PC-3 (cell line): ENCODE data around the gene MAGI1. TPM values are rescaled to one million over a fixed set of nuclear protein-coding genes. Genes with fewer than 3 reads are reported as not detected.
A peak's percentile ranks its signal among the peaks of the same experiment; 100 is the strongest.

Source experiments
- ATAC-seq: fragments of 200-7000 bp; cut with Tn5 transposase; 2 replicates; pipeline ENCODE4 v1.9.1; 2020; ENCODE audit warnings: mild to moderate bottlenecking, moderate library complexity
- Bru-seq: library from RNA; stranded (reverse); fragments of 400-500 nt; gene quantifications from one replicate; lab custom pipeline; 2021; lab: Mats Ljungman, UMichigan
- BruChase-seq, 2 experiments: library from RNA; stranded (reverse); fragments of 400-500 nt; gene quantifications; one replicate each; lab custom pipeline; 2021; lab: Mats Ljungman, UMichigan
- BruUV-seq: library from RNA; stranded (reverse); fragments of 400-500 nt; replicated peaks from 2 replicates; lab custom pipeline; 2021; lab: Mats Ljungman, UMichigan
- CTCF ChIA-PET: fragments of 300-600 bp; sonication (Branson Sonifier 250); formaldehyde crosslinking; loops from one replicate; lab custom pipeline; 2022; ENCODE audit warnings: antibody characterized with exemption; lab: Charles Lee
- POLR2A ChIA-PET: fragments of 300-600 bp; sonication (Branson Sonifier 250); formaldehyde crosslinking; loops from one replicate; lab custom pipeline; 2022; ENCODE audit warnings: antibody characterized with exemption; ENCODE audit not compliant: unreplicated experiment; lab: Charles Lee
- DNase-seq: peaks from one replicate; pipeline ENCODE4 v3.0.0-alpha.2; 2015
- H2AFZ ChIP-seq: fragments of 300-600 bp; sonication (generic); 2 replicates; pipeline ENCODE4 v1.6.0; 2016; ENCODE audit warnings: antibody characterized with exemption, low read length
- H3F3A ChIP-seq: fragments of 300-600 bp; sonication (generic); one replicate; pipeline ENCODE4 v1.6.0; 2017; ENCODE audit warnings: antibody characterized with exemption, low read length, control low read depth, mild to moderate bottlenecking; ENCODE audit not compliant: unreplicated experiment
- H3K27ac ChIP-seq: fragments of 300-600 bp; sonication (generic); 2 replicates; pipeline ENCODE4 v1.5.1; 2016; ENCODE audit warnings: mild to moderate bottlenecking, low read length
- H3K27me3 ChIP-seq: fragments of 300-600 bp; sonication (generic); 2 replicates; pipeline ENCODE4 v1.6.1; 2016; ENCODE audit warnings: low read length, mixed read lengths
- H3K36me3 ChIP-seq: fragments of 300-600 bp; sonication (generic); 2 replicates; pipeline ENCODE4 v1.6.1; 2016; ENCODE audit warnings: low read depth, mixed run types, low read length, mixed read lengths
- H3K4me1 ChIP-seq: fragments of 300-600 bp; sonication (generic); 2 replicates; pipeline ENCODE4 v1.5.1; 2016; ENCODE audit warnings: low read length; ENCODE audit not compliant: insufficient read depth
- H3K4me2 ChIP-seq: fragments of 300-600 bp; sonication (generic); 2 replicates; pipeline ENCODE4 v1.6.0; 2016; ENCODE audit warnings: low read length
- H3K4me3 ChIP-seq: fragments of 300-600 bp; sonication (generic); 2 replicates; pipeline ENCODE4 v1.5.1; 2016; ENCODE audit warnings: mild to moderate bottlenecking, low read length, mixed read lengths
- H3K79me2 ChIP-seq: fragments of 300-600 bp; sonication (generic); 2 replicates; pipeline ENCODE4 v1.6.1; 2017; ENCODE audit warnings: low read length, mixed read lengths
- H3K9ac ChIP-seq: fragments of 300-600 bp; sonication (generic); 2 replicates; pipeline ENCODE4 v1.6.0; 2016; ENCODE audit warnings: mild to moderate bottlenecking, low read length
- H3K9me2 ChIP-seq: fragments of 300-600 bp; sonication (generic); replicated peaks from 2 replicates; pipeline ENCODE4 v1.6.1; 2016; ENCODE audit warnings: mixed run types, low read length, mixed read lengths
- H3K9me3 ChIP-seq: fragments of 300-600 bp; sonication (generic); 2 replicates; pipeline ENCODE4 v1.6.1; 2016; ENCODE audit warnings: low read length, mixed read lengths
- H4K20me1 ChIP-seq: fragments of 300-600 bp; sonication (generic); 2 replicates; pipeline ENCODE4 v1.6.1; 2016; ENCODE audit warnings: low read length, mixed read lengths
- CTCF ChIP-seq: fragments of 300-600 bp; sonication (generic); conservative IDR thresholded peaks from 2 replicates; pipeline ENCODE4 v1.5.1; 2017; ENCODE audit warnings: antibody characterized with exemption, low read depth, mild to moderate bottlenecking, low read length
- EZH2 ChIP-seq: fragments of 300-600 bp; sonication (generic); IDR thresholded peaks from one replicate; pipeline ENCODE4 v1.6.1; 2017; ENCODE audit warnings: antibody characterized with exemption, mild to moderate bottlenecking, low read length; ENCODE audit not compliant: unreplicated experiment
- EZH2phosphoT487 ChIP-seq: fragments of 300-600 bp; sonication (generic); IDR thresholded peaks from 2 replicates; pipeline ENCODE4 v1.6.1; 2018; ENCODE audit warnings: mild to moderate bottlenecking, antibody characterized with exemption, low read length, borderline replicate concordance
- intact Hi-C: fragments of 100-400 bp; cut with micrococcal nuclease; formaldehyde crosslinking; loops from 2 replicates; pipeline ENCODE4 v1.9.0; 2023
- long read RNA-seq: library from polyadenylated mRNA; unstranded; transcript quantifications from one replicate; pipeline ENCODE4 v2.0.0, GENCODE V29; 2021; ENCODE audit not compliant: unreplicated experiment
- total RNA-seq: library from RNA; depleted of rRNA; stranded (reverse); fragments of >200 nt; gene quantifications from 2 replicates; pipeline ENCODE4 v1.2.3, GENCODE V29; 2014; rRNA removed

Gene MAGI1
- total RNA-seq (8.9 and 12.7 TPM in 2 replicates), Bru-seq, nascent RNA (percentile 75 among the genes with signal in this experiment), BruChase-seq, experiment 1, labeled RNA remaining after a 6-hour chase (percentile 60 among the genes with signal in this experiment), BruChase-seq, experiment 2, labeled RNA remaining after a 2-hour chase (percentile 73 among the genes with signal in this experiment)
- long read RNA-seq, partial matches to known transcripts, result 7 of 23 reads
- long read RNA-seq, other reads (novel, unspliced or antisense), result 16 of 23 reads

DNA sequence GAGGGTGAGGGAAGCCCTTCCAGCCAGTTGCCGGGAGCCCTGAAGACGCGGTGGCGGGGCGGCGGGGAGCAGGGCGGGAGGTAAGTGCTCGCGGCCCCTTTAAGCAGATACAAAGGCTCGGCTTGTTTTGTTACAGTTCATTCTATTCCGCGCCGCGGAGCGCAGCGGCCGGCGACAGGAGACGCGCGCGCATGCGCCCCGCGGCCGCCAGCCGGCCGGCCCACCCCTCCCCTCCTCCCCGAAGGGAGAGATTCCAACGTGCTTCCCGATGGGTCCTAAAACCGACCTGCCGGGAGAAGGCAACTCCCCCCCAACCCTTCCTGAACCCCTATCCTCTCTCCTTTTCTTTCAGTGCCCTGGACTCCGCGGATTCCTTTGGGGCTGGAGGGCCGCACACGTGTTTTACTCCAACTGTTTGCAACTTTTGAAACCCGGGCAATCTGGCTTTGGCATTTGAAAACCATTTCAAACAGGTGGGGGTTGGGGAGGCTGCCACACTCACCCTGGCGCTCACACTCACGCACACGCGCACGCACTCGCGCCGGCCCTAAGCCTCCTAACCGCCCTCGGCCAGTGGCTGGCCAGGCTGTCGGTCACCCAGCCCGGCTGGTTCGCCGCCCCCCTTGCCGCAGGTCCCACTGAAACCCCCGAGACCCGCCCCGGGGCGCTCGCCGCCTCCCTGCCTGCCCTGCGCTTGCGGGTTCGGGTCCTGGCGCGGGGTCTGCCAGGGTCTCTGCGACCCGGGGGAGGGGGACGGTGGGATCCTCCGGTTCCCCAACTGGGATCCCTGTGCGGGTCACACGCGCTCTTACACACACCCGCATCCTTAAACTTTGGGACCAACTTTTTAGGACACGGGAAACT lies at the start of gene MAGI1:
TSS of gene MAGI1 (minus strand) at position 193 of the 864 bp plus-strand sequence. CDS start 610 bp downstream, outside the sequence.
- peak within 1 kb of the TSS; percentile 84 for H3K4me3 ChIP-seq
- peaks cover 6% of the 10 kb centered on the region; the same call in 1 of the 2 replicates for H3K4me1 ChIP-seq
- TF ChIP-seq CTCF, result no peak
- TF ChIP-seq EZH2, result no peak
- TF ChIP-seq EZH2phosphoT487, result no peak
- ChIA-PET CTCF (no interaction called here), POLR2A (no interaction called here)
- no TSS peak for BruUV-seq
- no peaks in the 10 kb centered on the region for H3K9me3 ChIP-seq
- peak within 1 kb of the TSS; percentile 78 for H3K9ac ChIP-seq
- H2AFZ ChIP-seq, result peak within 1 kb of the TSS; percentile 98
- ATAC-seq (peak; percentile 83), DNase-seq (peak; percentile 85)
- no peaks in the 10 kb centered on the region for H3F3A ChIP-seq
- intact Hi-C loops, result loop anchor here (1.0 to 5.0 kb wide), 4 partner anchors 86 to 252 kb away; no protein-coding TSS in a partner anchor
- H3K36me3 ChIP-seq, result no peaks in the 10 kb centered on the region
- H3K9me2 ChIP-seq, result no peaks in the 10 kb centered on the region
- H4K20me1 ChIP-seq, result no peaks in the 10 kb centered on the region
- H3K27me3 ChIP-seq, result no peaks in the 10 kb centered on the region
- H3K4me2 ChIP-seq, result peak within 1 kb of the TSS; percentile 90
- peaks cover 41% of the 10 kb centered on the region for H3K79me2 ChIP-seq
- peak within 1 kb of the TSS; percentile 67 for H3K27ac ChIP-seq

- DNase-seq (no peak), ATAC-seq (no peak; the same call in 1 of the 2 replicates)
- CTCF ChIA-PET, result no interaction called here
- H3K4me3 ChIP-seq, result no peak overlapping the region
- no peaks in the 10 kb centered on the region for H3F3A ChIP-seq
- no peaks in the 10 kb centered on the region for H3K27me3 ChIP-seq
- H3K36me3 ChIP-seq, result no peaks in the 10 kb centered on the region
- no peaks in the 10 kb centered on the region for H3K4me1 ChIP-seq
- no peak overlapping the region for H2AFZ ChIP-seq
- no peak overlapping the region for H3K4me2 ChIP-seq
- H3K9ac ChIP-seq, result no peak overlapping the region
- H4K20me1 ChIP-seq, result no peaks in the 10 kb centered on the region
- no peak for TF ChIP-seq CTCF
- TF ChIP-seq EZH2, result no peak
- no peak for TF ChIP-seq EZH2phosphoT487
- no peaks in the 10 kb centered on the region for H3K9me3 ChIP-seq
- H3K79me2 ChIP-seq, result no peaks in the 10 kb centered on the region
- H3K27ac ChIP-seq, result no peak overlapping the region
- intact Hi-C loops, result no loop called here
- POLR2A ChIA-PET, result no interaction called here
- no TSS peak for BruUV-seq
- no peaks in the 10 kb centered on the region for H3K9me2 ChIP-seq
Measured at GRCh38 chr3:66083784-66084213, 45.1 kb upstream of the MAGI1 start.
